ENCODE results near the gene TMCC3.

DNA sequence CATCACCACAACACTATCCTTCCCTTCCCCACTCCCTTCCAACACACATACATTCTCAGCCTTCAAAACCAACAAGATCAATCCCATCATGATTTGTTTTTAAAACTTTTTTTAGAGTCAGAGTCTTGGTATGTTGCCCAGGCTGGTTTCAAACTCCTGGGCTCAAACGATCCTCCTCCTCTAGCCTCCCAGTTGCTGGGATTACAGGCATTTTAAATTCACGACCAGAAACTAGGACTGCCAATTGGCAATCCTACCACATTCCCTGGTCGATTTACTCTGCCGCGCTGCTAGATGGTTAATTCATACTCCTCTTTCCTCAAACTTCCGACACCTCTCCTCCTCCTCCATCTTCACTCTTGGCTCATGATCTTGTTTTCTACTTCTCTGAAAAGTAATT is 37.5 kb upstream of the TMCC3 start:
- TF ChIP-seq, protein P1, sequence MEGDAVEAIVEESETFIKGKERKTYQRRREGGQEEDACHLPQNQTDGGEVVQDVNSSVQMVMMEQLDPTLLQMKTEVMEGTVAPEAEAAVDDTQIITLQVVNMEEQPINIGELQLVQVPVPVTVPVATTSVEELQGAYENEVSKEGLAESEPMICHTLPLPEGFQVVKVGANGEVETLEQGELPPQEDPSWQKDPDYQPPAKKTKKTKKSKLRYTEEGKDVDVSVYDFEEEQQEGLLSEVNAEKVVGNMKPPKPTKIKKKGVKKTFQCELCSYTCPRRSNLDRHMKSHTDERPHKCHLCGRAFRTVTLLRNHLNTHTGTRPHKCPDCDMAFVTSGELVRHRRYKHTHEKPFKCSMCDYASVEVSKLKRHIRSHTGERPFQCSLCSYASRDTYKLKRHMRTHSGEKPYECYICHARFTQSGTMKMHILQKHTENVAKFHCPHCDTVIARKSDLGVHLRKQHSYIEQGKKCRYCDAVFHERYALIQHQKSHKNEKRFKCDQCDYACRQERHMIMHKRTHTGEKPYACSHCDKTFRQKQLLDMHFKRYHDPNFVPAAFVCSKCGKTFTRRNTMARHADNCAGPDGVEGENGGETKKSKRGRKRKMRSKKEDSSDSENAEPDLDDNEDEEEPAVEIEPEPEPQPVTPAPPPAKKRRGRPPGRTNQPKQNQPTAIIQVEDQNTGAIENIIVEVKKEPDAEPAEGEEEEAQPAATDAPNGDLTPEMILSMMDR (conservative IDR thresholded peaks at IDR 0.05 in 1 of 2, IDR thresholded peaks at IDR 0.05 in 1 of 2; ENCODE audit: extremely low read depth in 1 of 2, insufficient read depth in 1 of 2, low read depth in 1 of 2, low read length in 2 of 2) = no peak
- no peak for TF ChIP-seq EZH2 (IDR thresholded peaks at IDR 0.05; ENCODE audit: borderline replicate concordance, low read length)

Measured in mammary epithelial cell (primary cell).